Measurements from ENCODE around the gene CORO2A.
A peak's percentile ranks its signal among the peaks of the same experiment; 100 is the strongest.

Gene CORO2A

DNA sequence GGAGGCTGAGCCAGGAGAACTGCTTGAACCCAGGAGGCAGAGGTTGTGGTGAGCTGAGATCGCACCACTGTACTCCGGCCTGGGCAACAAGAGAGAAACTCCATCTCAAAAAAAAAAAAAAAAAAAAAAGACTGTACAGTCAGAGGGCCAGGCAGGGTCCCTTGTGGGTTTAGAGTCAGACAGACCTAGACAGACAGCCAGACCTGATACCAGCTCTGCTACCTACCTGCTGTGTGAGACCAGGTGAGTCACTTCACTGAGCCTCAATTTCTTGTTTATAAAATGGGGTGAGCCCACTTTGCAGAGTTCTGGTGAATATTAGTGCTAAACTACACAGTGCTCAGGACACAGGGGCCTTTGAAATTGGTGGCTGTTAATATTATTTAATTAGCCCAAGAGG, 93.1 kb downstream of the CORO2A start:
- Histone ChIP-seq H3K9ac (ENCODE audit: low read length) (no peak overlapping the region), H3K9me2 (ENCODE audit: low read depth, low read length) (no peaks in the 10 kb centered on the region), H3K36me3 (ENCODE audit: insufficient read depth, low read length) (no peaks in the 10 kb centered on the region), H3K4me1 (ENCODE audit: insufficient read depth, low read length, severe bottlenecking) (peaks cover 70% of the 10 kb centered on the region), H3K9me3 (ENCODE audit: low read length) (no peaks in the 10 kb centered on the region), H3K27ac (ENCODE audit: low read depth, low read length, poor library complexity, severe bottlenecking) (peak overlapping the region; percentile 93), H3K79me2 (ENCODE audit: insufficient read depth, low read length) (no peaks in the 10 kb centered on the region), H2AFZ (ENCODE audit: low read length) (no peak overlapping the region), H3K4me2 (ENCODE audit: low read length) (peak overlapping the region; percentile 15; the same call in 1 of the 2 replicates), H3K27me3 (ENCODE audit: insufficient read depth, low read length) (no peaks in the 10 kb centered on the region), H4K20me1 (ENCODE audit: insufficient read depth, low read length) (no peaks in the 10 kb centered on the region), H3F3A (ENCODE audit: insufficient read depth, low read length) (peaks cover 12% of the 10 kb centered on the region; the same call in 1 of the 2 replicates), H3K4me3 (ENCODE audit: low read depth, low read length, poor library complexity, severe bottlenecking) (no peak overlapping the region)
- no peak for TF ChIP-seq EZH2 (IDR thresholded peaks at IDR 0.05; ENCODE audit: borderline replicate concordance, low read length)
- TF ChIP-seq, protein P1, sequence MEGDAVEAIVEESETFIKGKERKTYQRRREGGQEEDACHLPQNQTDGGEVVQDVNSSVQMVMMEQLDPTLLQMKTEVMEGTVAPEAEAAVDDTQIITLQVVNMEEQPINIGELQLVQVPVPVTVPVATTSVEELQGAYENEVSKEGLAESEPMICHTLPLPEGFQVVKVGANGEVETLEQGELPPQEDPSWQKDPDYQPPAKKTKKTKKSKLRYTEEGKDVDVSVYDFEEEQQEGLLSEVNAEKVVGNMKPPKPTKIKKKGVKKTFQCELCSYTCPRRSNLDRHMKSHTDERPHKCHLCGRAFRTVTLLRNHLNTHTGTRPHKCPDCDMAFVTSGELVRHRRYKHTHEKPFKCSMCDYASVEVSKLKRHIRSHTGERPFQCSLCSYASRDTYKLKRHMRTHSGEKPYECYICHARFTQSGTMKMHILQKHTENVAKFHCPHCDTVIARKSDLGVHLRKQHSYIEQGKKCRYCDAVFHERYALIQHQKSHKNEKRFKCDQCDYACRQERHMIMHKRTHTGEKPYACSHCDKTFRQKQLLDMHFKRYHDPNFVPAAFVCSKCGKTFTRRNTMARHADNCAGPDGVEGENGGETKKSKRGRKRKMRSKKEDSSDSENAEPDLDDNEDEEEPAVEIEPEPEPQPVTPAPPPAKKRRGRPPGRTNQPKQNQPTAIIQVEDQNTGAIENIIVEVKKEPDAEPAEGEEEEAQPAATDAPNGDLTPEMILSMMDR (IDR thresholded peaks at IDR 0.05; ENCODE audit: low read length), result no peak

- Histone ChIP-seq H3K9me2 (ENCODE audit: low read depth, low read length) (no peaks in the 10 kb centered on the region), H4K20me1 (ENCODE audit: insufficient read depth, low read length) (no peaks in the 10 kb centered on the region), H2AFZ (ENCODE audit: low read length) (no peak overlapping the region), H3K36me3 (ENCODE audit: insufficient read depth, low read length) (no peaks in the 10 kb centered on the region), H3K4me3 (ENCODE audit: low read depth, low read length, poor library complexity, severe bottlenecking) (no peak overlapping the region), H3K79me2 (ENCODE audit: insufficient read depth, low read length) (no peaks in the 10 kb centered on the region), H3K27ac (ENCODE audit: low read depth, low read length, poor library complexity, severe bottlenecking) (peak overlapping the region; percentile 93), H3K27me3 (ENCODE audit: insufficient read depth, low read length) (no peaks in the 10 kb centered on the region), H3K4me2 (ENCODE audit: low read length) (peak overlapping the region; percentile 1; the same call in 1 of the 2 replicates), H3F3A (ENCODE audit: insufficient read depth, low read length) (peaks cover 6% of the 10 kb centered on the region; the same call in 1 of the 2 replicates), H3K9me3 (ENCODE audit: low read length) (no peaks in the 10 kb centered on the region), H3K9ac (ENCODE audit: low read length) (peak overlapping the region; percentile 19; the same call in 1 of the 2 replicates), H3K4me1 (ENCODE audit: insufficient read depth, low read length, severe bottlenecking) (peaks cover 55% of the 10 kb centered on the region)
- TF ChIP-seq, protein P1 (IDR thresholded peaks at IDR 0.05; ENCODE audit: low read length), result no peak
- no peak for TF ChIP-seq EZH2 (IDR thresholded peaks at IDR 0.05; ENCODE audit: borderline replicate concordance, low read length)
Measured at GRCh38 chr9:98097836-98098235, 94.6 kb downstream of the CORO2A start.

DNA sequence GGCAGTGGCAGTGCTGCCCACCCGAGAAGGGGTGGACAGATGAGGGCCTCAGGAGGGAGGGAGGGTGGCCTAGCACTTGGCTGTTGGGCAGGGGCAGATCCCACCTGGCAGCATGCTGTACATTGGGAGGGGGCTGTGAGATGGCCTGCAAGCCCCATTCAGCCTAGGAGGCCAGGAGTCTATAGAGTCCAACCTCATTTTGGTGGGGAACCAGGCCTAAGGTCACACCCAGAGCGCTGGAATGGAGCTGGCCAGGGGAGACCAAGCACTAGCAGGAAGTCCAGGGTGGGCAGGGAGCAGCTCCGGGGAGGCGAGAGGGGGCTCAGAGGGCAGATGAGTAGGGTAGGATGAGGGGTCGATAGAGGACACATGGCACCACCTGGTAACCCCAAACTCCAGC, 96.3 kb downstream of the CORO2A start:
- no peaks in the 10 kb centered on the region for H3K27me3 ChIP-seq (ENCODE audit: insufficient read depth, low read length)
- H3K79me2 ChIP-seq (ENCODE audit: insufficient read depth, low read length), result no peaks in the 10 kb centered on the region
- no peak overlapping the region for H3K4me3 ChIP-seq (ENCODE audit: low read depth, low read length, poor library complexity, severe bottlenecking)
- H3K9me3 ChIP-seq (ENCODE audit: low read length), result no peaks in the 10 kb centered on the region
- no peaks in the 10 kb centered on the region for H3F3A ChIP-seq (ENCODE audit: insufficient read depth, low read length)
- peaks cover 37% of the 10 kb centered on the region for H3K4me1 ChIP-seq (ENCODE audit: insufficient read depth, low read length, severe bottlenecking)
- H3K9me2 ChIP-seq (ENCODE audit: low read depth, low read length), result no peaks in the 10 kb centered on the region
- no peak overlapping the region for H3K4me2 ChIP-seq (ENCODE audit: low read length)
- H4K20me1 ChIP-seq (ENCODE audit: insufficient read depth, low read length), result no peaks in the 10 kb centered on the region
- H3K27ac ChIP-seq (ENCODE audit: low read depth, low read length, poor library complexity, severe bottlenecking), result peak overlapping the region; percentile 93
- no peak for TF ChIP-seq EZH2 (IDR thresholded peaks at IDR 0.05; ENCODE audit: borderline replicate concordance, low read length)
- TF ChIP-seq, protein P1 (IDR thresholded peaks at IDR 0.05; ENCODE audit: low read length), result no peak
- no peaks in the 10 kb centered on the region for H3K36me3 ChIP-seq (ENCODE audit: insufficient read depth, low read length)
- no peak overlapping the region for H3K9ac ChIP-seq (ENCODE audit: low read length)
- H2AFZ ChIP-seq (ENCODE audit: low read length), result no peak overlapping the region
